Stimulated activated CD4-positive, alpha-beta T cell treated with anti-CD3 and anti-CD28 coated beads, TNF-alpha, amount 100 ng/mL, for 4 hours (primary cell): ENCODE data around the gene FDX2.
A peak's percentile ranks its signal among the peaks of the same experiment; 100 is the strongest.
"Not testable (repeated sequence)": the region's sequence is repeated elsewhere in the genome, so short reads cannot be mapped to it uniquely, and the experiment has no call there.

Experiments used
- DNase-seq, 3 experiments: peaks; one replicate each; pipeline ENCODE4 v3.0.0-alpha.2; 2020; ENCODE audit warnings: low read depth in 3 of 3

FDX2 gene

GRCh38 chr19:10284065-10284959 is 31.5 kb downstream of the FDX2 start:
- DNase-seq, result no peak

GRCh38 chr19:10283301-10284064 is 32.3 kb downstream of the FDX2 start:
- no peak for DNase-seq

GRCh38 chr19:10282043-10282442 is 33.8 kb downstream of the FDX2 start:
- not testable (repeated sequence) for DNase-seq

- no peak for DNase-seq
These were observed 35.9 kb downstream of the FDX2 start for GRCh38 chr19:10279737-10280442.

GRCh38 chr19:10278935-10279334 is 36.9 kb downstream of the FDX2 start:
- no peak for DNase-seq

GRCh38 chr19:10277795-10278589 is 37.8 kb downstream of the FDX2 start:
- DNase-seq, result no peak

- no peak for DNase-seq
These were observed 41.2 kb downstream of the FDX2 start for GRCh38 chr19:10274589-10274988.

- DNase-seq, result no peak
These were observed 44.2 kb downstream of the FDX2 start for GRCh38 chr19:10271543-10272086.

- DNase-seq, result peak in 2 of 3 experiments; percentile 59 to 71
These were observed 45.0 kb downstream of the FDX2 start, which contains the start of gene ICAM1 for GRCh38 chr19:10270616-10271394. Gene ICAM1 (plus strand): TSS chr19:10271120. CDS start chr19:10271160, 40 bp downstream.

GRCh38 chr19:10270180-10270615 is 45.6 kb downstream of the FDX2 start:
- DNase-seq, result peak in 1 of 3 experiments; percentile 43

- peak; percentile 79 to 82 (median 79) for DNase-seq
These were observed 46.3 kb downstream of the FDX2 start for GRCh38 chr19:10269333-10270179.

GRCh38 chr19:10268071-10268470 is 47.7 kb downstream of the FDX2 start:
- DNase-seq, result no peak

GRCh38 chr19:10266706-10267105 is 49.1 kb downstream of the FDX2 start:
- no peak for DNase-seq

GRCh38 chr19:10262771-10263170 is 53.0 kb downstream of the FDX2 start:
- no peak for DNase-seq

- peak in 2 of 3 experiments; percentile 41 to 44 for DNase-seq
These were observed 55.7 kb downstream of the FDX2 start for GRCh38 chr19:10260141-10260584.
